G401.6 (cell line): Measurements from ENCODE around the gene GRIA4.

ENCODE experiments used
- FAIRE-seq: peaks from 2 replicates; lab custom pipeline; 2012; peaks lifted over from hg19 to GRCh38; lab: Jason Lieb, UNC

The GRIA4 gene

GRCh38 chr11:105639527-105639926, 29.7 kb downstream of the GRIA4 start:
- FAIRE-seq: peak; percentile 13

GRCh38 chr11:105641433-105641832, 31.6 kb downstream of the GRIA4 start:
- no peak for FAIRE-seq

DNA sequence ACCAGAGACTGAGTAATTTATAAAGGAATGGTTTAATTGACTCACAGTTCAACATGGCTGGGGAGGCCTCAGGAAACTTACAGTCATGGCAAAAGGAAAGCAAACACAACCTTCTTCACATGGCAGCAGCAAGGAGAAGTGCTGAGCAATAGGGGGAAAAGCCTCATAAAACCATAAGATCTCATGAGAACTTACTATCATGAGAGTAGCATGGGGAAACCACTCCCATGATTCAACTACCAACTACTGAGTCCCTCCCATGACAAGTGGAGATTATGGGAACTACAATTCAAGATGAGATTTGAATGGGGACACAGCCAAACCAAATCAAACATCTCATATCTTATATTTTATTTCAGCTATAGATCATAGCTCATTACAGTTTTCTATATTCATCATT, 33.0 kb downstream of the GRIA4 start:
- FAIRE-seq: no peak

DNA sequence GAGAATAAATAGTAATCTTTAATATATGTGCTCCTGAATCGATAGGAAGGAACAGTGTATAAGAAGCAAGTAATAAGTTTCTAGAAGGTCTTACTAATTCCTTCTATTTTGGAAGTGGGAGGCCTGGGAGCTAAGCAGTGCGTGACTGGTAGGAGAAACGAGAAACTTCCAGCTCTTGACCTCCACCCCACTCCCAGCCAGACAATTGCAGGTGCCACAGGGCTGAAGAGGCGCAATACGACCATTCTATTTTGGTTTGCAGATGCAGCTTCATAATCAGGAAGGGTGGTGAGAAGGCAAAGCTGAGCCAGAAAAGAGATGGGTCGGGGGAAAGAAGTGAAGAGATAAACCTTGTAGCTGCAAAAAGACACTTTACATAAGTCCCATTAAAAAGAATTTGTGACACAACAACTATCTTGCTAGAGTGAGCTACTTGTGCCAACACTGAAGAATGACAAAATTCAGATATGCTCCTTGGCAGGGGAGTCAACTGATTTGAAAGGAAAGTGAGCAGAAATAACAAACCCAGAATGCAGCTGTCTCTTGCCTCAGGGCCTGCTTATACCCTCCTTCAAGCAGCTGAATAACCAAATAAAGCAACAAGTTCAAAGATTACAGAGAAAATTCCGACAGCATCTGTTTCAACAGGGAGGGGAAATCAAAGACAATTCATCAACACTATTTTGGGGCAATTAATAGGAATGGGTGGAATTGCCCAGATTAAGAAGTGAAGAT, 35.1 kb downstream of the GRIA4 start:
- no peak for FAIRE-seq

DNA sequence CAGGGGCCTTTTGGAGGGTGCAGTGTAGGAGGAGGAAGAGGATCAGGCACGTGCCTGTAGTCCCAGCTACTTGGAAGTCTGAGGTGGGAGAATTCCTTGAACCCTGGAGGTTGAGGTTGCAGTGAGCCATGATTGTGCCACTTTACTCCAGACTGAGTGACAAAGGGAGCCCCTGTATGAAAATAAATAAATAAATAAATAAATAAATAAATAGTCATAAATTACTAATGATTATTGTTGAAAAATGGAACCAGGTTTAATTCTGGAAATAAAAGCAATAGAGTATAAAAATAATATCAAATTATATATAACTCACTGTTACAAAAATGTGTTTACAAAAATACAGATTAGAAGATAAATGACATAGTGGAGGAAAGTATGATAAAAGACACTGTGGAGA, 37.9 kb downstream of the GRIA4 start:
- FAIRE-seq: no peak

- no peak for FAIRE-seq
Observed at GRCh38 chr11:105648762-105649161, 38.9 kb downstream of the GRIA4 start.

DNA sequence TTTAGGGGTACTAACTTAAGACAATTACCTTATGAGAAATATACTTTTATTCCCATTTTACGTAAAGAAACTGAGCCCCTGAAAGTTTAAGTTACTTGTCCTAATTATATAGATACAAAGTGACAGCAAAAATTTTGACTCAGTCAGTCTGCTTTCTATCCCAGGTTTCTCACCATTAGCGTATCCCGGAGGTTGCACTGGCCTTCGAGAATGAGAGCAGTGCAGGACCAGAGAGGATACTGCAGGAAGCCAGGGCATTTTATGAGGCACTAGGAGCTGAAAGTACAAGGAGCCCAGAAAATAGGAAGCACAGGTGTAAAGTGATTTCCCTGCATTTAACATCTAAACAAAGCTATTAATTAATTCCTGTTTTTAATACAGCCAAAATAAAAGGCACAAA, 55.4 kb downstream of the GRIA4 start:
- FAIRE-seq: no peak

DNA sequence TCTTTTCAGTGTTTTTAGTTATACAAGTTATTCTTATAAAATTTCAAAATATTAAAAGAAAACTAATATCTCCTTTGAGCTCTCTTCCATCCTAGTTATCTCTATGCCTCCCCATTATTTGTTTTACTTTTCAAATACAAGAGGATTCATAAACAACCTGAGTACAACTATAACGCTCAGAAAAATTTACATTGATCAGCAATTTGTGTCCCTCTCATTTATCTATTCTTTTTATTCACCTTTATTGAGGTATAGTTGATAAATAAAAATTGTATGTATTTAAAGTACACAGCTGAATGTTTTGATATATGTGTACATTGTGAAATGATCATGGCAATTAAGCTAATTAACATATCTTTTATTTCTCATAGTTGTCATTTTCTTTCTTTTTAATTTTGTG, 57.6 kb downstream of the GRIA4 start:
- peak; percentile 45 for FAIRE-seq

- no peak for FAIRE-seq
Observed at GRCh38 chr11:105670811-105671210, 60.9 kb downstream of the GRIA4 start.

GRCh38 chr11:105673089-105673488, 63.2 kb downstream of the GRIA4 start:
- no peak for FAIRE-seq

GRCh38 chr11:105689631-105690030, 79.8 kb downstream of the GRIA4 start:
- no peak for FAIRE-seq

- FAIRE-seq: no peak
Observed at GRCh38 chr11:105690467-105690866, 80.6 kb downstream of the GRIA4 start.

- no peak for FAIRE-seq
Observed at GRCh38 chr11:105693075-105693759, 83.3 kb downstream of the GRIA4 start.

DNA sequence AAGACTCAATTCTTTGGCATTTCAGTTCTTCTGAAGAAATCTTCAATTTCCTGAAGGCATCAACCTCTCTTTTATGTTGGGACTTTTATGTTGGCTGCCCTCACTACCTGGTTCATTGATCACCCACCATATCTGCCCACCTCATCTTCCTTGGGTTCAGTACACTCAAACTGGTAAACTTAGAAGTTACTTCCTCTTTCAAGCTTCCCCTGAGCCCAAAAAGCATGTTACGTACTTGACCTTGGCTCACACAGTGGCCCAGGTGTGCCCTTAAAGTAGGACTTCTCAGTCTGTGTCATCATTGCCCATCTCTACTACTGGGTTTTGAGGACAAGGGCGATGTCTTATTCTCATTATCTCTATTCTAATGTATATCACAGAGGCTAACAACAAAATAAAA, 86.1 kb downstream of the GRIA4 start:
- FAIRE-seq: no peak

DNA sequence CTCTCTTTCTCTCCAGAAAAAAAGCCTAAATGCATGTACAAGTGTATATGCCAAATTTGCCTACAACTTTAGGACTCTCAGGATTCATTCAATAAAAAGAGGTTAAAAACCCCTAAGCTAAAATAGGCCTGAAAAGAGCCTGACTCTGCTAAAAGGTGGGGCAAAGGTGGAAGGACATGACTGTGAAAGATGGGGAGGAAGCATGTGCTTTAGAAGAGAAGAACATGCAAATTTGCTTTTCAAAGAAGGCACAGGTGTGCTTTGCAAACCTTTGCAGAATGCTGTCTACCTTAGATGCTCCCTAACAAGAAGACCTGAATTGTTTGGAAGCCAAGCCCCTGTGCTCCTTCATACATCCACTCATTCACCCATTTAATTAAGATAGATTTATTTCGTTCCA, 87.4 kb downstream of the GRIA4 start:
- no peak for FAIRE-seq

DNA sequence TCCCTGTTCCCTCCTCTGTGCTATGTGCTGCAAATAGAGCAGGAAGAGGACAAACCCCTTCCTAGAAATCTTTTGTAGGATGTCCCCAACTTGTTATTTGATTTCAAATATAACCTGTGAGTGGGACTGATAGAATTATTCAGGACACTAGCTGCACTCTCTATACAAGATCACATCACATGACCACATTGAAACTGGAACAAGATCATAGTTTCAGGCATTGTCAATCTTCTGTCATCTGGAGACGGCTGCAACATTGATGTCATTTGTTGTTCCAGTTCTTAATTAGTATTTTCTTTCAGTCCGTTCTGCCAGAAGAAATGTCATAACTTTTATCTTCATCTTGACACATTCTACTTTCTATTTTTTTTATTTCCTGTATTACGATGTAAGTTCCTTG, 89.3 kb downstream of the GRIA4 start:
- FAIRE-seq: no peak

- FAIRE-seq: no peak
Observed at GRCh38 chr11:105700271-105700670, 90.4 kb downstream of the GRIA4 start.

- FAIRE-seq: no peak
Observed at GRCh38 chr11:105701098-105701497, 91.2 kb downstream of the GRIA4 start.

- no peak for FAIRE-seq
Observed at GRCh38 chr11:105705786-105706530, 96.1 kb downstream of the GRIA4 start.

DNA sequence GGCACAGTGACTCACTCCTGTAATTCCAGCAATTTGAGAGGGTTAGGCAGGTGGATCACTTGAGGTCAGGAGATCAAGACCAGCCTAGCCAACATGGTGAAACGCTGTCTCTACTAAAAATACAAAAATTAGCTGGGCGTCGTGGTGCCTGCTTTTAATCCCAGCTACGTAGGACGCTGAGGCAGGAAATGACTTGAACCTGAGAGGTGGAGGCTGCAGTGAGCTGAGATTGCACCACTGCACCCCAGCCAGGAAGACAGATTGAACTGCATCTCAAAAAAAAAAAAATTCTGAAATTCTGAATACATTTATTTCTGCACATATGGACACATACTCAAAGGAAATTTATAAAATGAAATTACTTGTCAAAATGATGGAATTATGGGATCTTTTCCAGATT, 103.2 kb downstream of the GRIA4 start:
- FAIRE-seq: no peak

DNA sequence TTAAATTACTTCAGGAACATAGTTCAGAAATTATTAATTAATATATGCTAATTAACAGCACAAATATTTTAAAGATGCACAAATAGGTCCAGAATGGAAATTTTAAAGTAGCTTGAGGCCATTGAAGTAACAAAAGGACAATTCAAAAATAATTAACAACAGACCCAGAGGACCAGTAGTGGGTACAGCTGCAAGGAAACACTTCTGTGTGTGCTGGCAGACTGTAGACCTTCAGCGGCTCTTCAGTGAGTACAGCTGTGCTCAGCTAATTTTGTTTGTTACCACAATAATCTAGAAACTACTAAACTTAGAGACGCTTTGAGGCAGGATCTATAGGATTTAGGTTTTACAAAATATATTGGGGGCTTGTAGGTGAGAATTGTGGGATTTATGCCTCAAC, 103.8 kb downstream of the GRIA4 start:
- FAIRE-seq: no peak

- no peak for FAIRE-seq
Observed at GRCh38 chr11:105718641-105719040, 108.8 kb downstream of the GRIA4 start.

DNA sequence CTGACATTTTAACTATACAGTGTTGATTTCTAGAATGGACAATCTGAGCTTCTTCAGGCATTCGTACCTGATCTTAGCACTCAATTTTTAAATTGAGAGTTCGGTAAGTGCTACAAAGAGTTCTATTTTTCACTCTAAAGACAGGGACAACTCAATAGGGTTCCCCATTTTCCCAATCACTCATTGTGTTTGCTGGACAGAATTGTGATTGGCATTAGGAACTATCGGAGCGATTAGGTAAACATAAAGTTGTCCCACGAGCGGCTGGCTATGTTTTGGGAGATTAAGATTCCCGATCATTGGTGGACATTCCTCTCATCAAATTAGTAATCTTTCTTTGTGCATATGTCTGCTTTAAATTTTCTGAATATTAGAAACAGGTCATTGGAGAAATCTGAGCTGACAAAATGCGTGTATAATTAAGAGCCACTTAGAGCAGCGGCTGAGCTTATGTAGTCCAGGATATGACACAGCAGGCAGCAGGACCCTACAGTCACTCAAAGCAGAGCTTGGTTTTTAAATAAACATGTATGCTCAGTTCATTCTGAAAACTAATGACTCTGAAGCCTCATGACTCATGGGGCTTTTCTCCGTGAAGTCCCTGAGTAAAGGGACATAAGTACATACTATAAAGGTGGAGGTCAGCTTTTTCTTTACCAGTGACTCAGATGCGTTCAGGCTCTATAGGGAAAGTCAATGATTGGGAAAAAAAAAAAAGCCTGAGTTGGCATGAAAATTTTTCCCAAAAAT, 109.4 kb downstream of the GRIA4 start:
- no peak for FAIRE-seq
